HL-60 (cell line): ENCODE measurements around the gene BRSK2.

Experiments used
- DNase-seq, 2 experiments: peaks; one replicate each; pipeline ENCODE4 v3.0.0-alpha.2; 2010 to 2020; ENCODE audit warnings: low read depth in 1 of 2, low spot score in 1 of 2
- H3K27ac ChIP-seq: fragments of 250-450 bp; sonication (Bioruptor Pico); replicated peaks from 2 replicates; pipeline ENCODE4 v1.5.1; 2020; ENCODE audit warnings: mild to moderate bottlenecking, moderate library complexity
- H3K27me3 ChIP-seq: fragments of 250-450 bp; sonication (Bioruptor Pico); 2 replicates; pipeline ENCODE4 v1.5.1; 2021; ENCODE audit warnings: mild to moderate bottlenecking, moderate library complexity; ENCODE audit not compliant: insufficient read depth, poor library complexity, severe bottlenecking
- H3K4me3 ChIP-seq: replicated peaks from 2 replicates; pipeline ENCODE4 v1.5.1; 2011; ENCODE audit warnings: mild to moderate bottlenecking, control low read depth, low read length; ENCODE audit not compliant: insufficient read depth
- CTCF ChIP-seq: IDR thresholded peaks from one replicate; pipeline ENCODE4 v1.5.1; 2011; ENCODE audit warnings: low read length, control low read depth, inconsistent platforms; ENCODE audit not compliant: insufficient read depth
- GABPA ChIP-seq: IDR thresholded peaks from 2 replicates; pipeline ENCODE4 v1.6.1; 2012; ENCODE audit warnings: low read depth
- POLR2AphosphoS5 ChIP-seq: IDR thresholded peaks from 2 replicates; pipeline ENCODE4 v1.6.1; 2012; ENCODE audit warnings: low read depth
- REST ChIP-seq: IDR thresholded peaks from 2 replicates; pipeline ENCODE4 v1.6.1; 2012; ENCODE audit warnings: low read depth; ENCODE audit not compliant: insufficient replicate concordance
- SPI1 ChIP-seq: IDR thresholded peaks from 2 replicates; pipeline ENCODE4 v1.6.1; 2012; ENCODE audit warnings: low read depth, mild to moderate bottlenecking, borderline replicate concordance

The BRSK2 gene

GRCh38 chr11:1455032-1455762 is 65.5 kb downstream of the BRSK2 start:
- TF ChIP-seq CTCF = no peak
- no peak for TF ChIP-seq SPI1
- no peak for TF ChIP-seq POLR2AphosphoS5
- no peak overlapping the region for H3K27ac ChIP-seq
- H3K27me3 ChIP-seq = no peaks in the 10 kb centered on the region
- H3K4me3 ChIP-seq = no peak overlapping the region
- DNase-seq = no peak

GRCh38 chr11:1455763-1456060 is 66.0 kb downstream of the BRSK2 start:
- Histone ChIP-seq H3K4me3 (no peak overlapping the region), H3K27me3 (no peaks in the 10 kb centered on the region), H3K27ac (no peak overlapping the region)
- DNase-seq = no peak
- TF ChIP-seq GABPA = no peak
- TF ChIP-seq SPI1 = no peak
- no peak for TF ChIP-seq CTCF
- no peak for TF ChIP-seq REST
- TF ChIP-seq POLR2AphosphoS5 = no peak

- H3K27me3 ChIP-seq = no peaks in the 10 kb centered on the region
- H3K27ac ChIP-seq = no peak overlapping the region
- no peak for TF ChIP-seq GABPA
- no peak for TF ChIP-seq REST
- H3K4me3 ChIP-seq = no peak overlapping the region
- no peak for DNase-seq
These were observed 66.4 kb downstream of the BRSK2 start for GRCh38 chr11:1456176-1456575.

GRCh38 chr11:1456596-1457325 is 67.0 kb downstream of the BRSK2 start:
- no peak for DNase-seq
- Histone ChIP-seq H3K4me3 (no peak overlapping the region), H3K27ac (no peak overlapping the region), H3K27me3 (no peaks in the 10 kb centered on the region)
- no peak for TF ChIP-seq CTCF
- no peak for TF ChIP-seq GABPA
- no peak for TF ChIP-seq REST
- TF ChIP-seq SPI1 = no peak
- TF ChIP-seq POLR2AphosphoS5 = no peak
